GM23338 (cell line): ENCODE results near the gene DYRK1A. TPM values are rescaled to one million over a fixed set of nuclear protein-coding genes. Genes with fewer than 3 reads are reported as not detected.

Experiments used
- ATAC-seq: fragments of 200-7000 bp; cut with Tn5 transposase; 3 replicates; pipeline ENCODE4 v1.9.1; 2020
- DNase-seq: peaks from one replicate; pipeline ENCODE4 v3.0.0-alpha.2; 2015; ENCODE audit warnings: low spot score
- H2AFZ ChIP-seq: fragments of 200-600 bp; sonication (generic); 2 replicates; pipeline ENCODE4 v1.8.0; 2016; ENCODE audit warnings: antibody characterized with exemption, mild to moderate bottlenecking, moderate library complexity
- H3F3A ChIP-seq: fragments of 200-600 bp; sonication (generic); replicated peaks from 2 replicates; pipeline ENCODE4 v1.8.0; 2017; ENCODE audit warnings: antibody characterized with exemption, mixed run types, low read depth
- H3K27ac ChIP-seq: fragments of 200-600 bp; sonication (generic); 2 replicates; pipeline ENCODE4 v1.6.1; 2016; ENCODE audit warnings: low read depth
- H3K27me3 ChIP-seq: fragments of 200-600 bp; sonication (generic); 2 replicates; pipeline ENCODE4 v1.8.0; 2016; ENCODE audit warnings: mild to moderate bottlenecking, mixed run types, moderate library complexity; ENCODE audit not compliant: insufficient read depth
- H3K36me3 ChIP-seq: fragments of 200-600 bp; sonication (generic); 2 replicates; pipeline ENCODE4 v1.8.0; 2016; ENCODE audit warnings: mild to moderate bottlenecking; ENCODE audit not compliant: insufficient read depth
- H3K4me1 ChIP-seq: fragments of 200-600 bp; sonication (generic); 2 replicates; pipeline ENCODE4 v1.8.0; 2016; ENCODE audit warnings: mild to moderate bottlenecking, moderate library complexity; ENCODE audit not compliant: insufficient read depth
- H3K4me2 ChIP-seq: fragments of 200-600 bp; sonication (generic); 2 replicates; pipeline ENCODE4 v1.7.1; 2017; ENCODE audit warnings: mixed run types
- H3K4me3 ChIP-seq: fragments of 200-600 bp; sonication (generic); 2 replicates; pipeline ENCODE4 v1.6.1; 2016; ENCODE audit warnings: mixed run types
- H3K79me2 ChIP-seq: fragments of 200-600 bp; sonication (generic); replicated peaks from 2 replicates; pipeline ENCODE4 v1.8.0; 2017; ENCODE audit warnings: mild to moderate bottlenecking; ENCODE audit not compliant: insufficient read depth
- H3K9me2 ChIP-seq: fragments of 200-600 bp; sonication (generic); 2 replicates; pipeline ENCODE4 v1.8.0; 2017; ENCODE audit not compliant: insufficient read depth
- H4K20me1 ChIP-seq: fragments of 200-600 bp; sonication (generic); replicated peaks from 2 replicates; pipeline ENCODE4 v1.8.0; 2017; ENCODE audit warnings: mild to moderate bottlenecking; ENCODE audit not compliant: insufficient read depth
- H3K27ac Mint-ChIP-seq: 2 replicates; pipeline ENCODE4 v1.8.0; 2020; ENCODE audit warnings: inconsistent platforms, mild to moderate bottlenecking, moderate library complexity, mixed read lengths
- H3K27me3 Mint-ChIP-seq: 3 replicates; pipeline ENCODE4 v1.8.0; 2022; ENCODE audit warnings: low read depth, mild to moderate bottlenecking, moderate library complexity, mixed read lengths, inconsistent platforms; ENCODE audit not compliant: insufficient read depth, poor library complexity
- H3K36me3 Mint-ChIP-seq: 3 replicates; pipeline ENCODE4 v1.8.0; 2021; ENCODE audit warnings: low read depth, mild to moderate bottlenecking, inconsistent platforms, moderate library complexity, mixed read lengths
- H3K4me1 Mint-ChIP-seq: 3 replicates; pipeline ENCODE4 v1.8.0; 2020; ENCODE audit warnings: mild to moderate bottlenecking, inconsistent platforms, mixed read lengths
- H3K4me3 Mint-ChIP-seq: 3 replicates; pipeline ENCODE4 v1.8.0; 2021; ENCODE audit warnings: moderate library complexity, mild to moderate bottlenecking, inconsistent platforms, mixed read lengths
- H3K9me3 Mint-ChIP-seq: 3 replicates; pipeline ENCODE4 v1.8.0; 2020; ENCODE audit warnings: moderate library complexity, mild to moderate bottlenecking, inconsistent platforms, mixed read lengths
- CREB1 ChIP-seq: fragments of 250-450 bp; sonication (Bioruptor Pico); IDR thresholded peaks from 2 replicates; pipeline ENCODE4 v1.5.0; 2020; ENCODE audit warnings: low read depth, mild to moderate bottlenecking, moderate library complexity
- EZH2 ChIP-seq: fragments of 200-600 bp; sonication (generic); IDR thresholded peaks from one replicate; pipeline ENCODE4 v1.8.0; 2017; ENCODE audit warnings: antibody characterized with exemption, mild to moderate bottlenecking, low read depth; ENCODE audit not compliant: unreplicated experiment
- EZH2phosphoT487 ChIP-seq: fragments of 200-600 bp; sonication (generic); IDR thresholded peaks from one replicate; pipeline ENCODE4 v1.8.1; 2018; ENCODE audit warnings: antibody characterized with exemption; ENCODE audit not compliant: unreplicated experiment
- JUNB ChIP-seq: IDR thresholded peaks from one replicate; pipeline ENCODE4 v1.6.1; 2016; ENCODE audit warnings: antibody characterized with exemption; ENCODE audit not compliant: unreplicated experiment
- POLR2AphosphoS5 ChIP-seq: IDR thresholded peaks from 2 replicates; pipeline ENCODE4 v1.6.1; 2016; ENCODE audit warnings: antibody characterized with exemption, low read depth
- STAT1 ChIP-seq: IDR thresholded peaks from one replicate; pipeline ENCODE4 v1.6.1; 2016; ENCODE audit warnings: antibody characterized with exemption; ENCODE audit not compliant: unreplicated experiment
- ZNF114 ChIP-seq: fragments of 250-450 bp; sonication (Bioruptor Pico); IDR thresholded peaks from 2 replicates; pipeline ENCODE4 v1.5.0; 2020; ENCODE audit warnings: mild to moderate bottlenecking, moderate library complexity
- ZNF331 ChIP-seq: fragments of 250-450 bp; sonication (Bioruptor Pico); IDR thresholded peaks from 2 replicates; pipeline ENCODE4 v1.5.0; 2020; ENCODE audit warnings: low read depth, mild to moderate bottlenecking, moderate library complexity
- polyA plus RNA-seq: library from polyadenylated mRNA; unstranded; fragments of >200 nt; fragmentation: Nextera tagmentation; extraction: Ambion mirVana; gene quantifications from 2 replicates; pipeline ENCODE4 v1.2.1, GENCODE V29; 2016
- total RNA-seq: library from RNA; depleted of rRNA; stranded (reverse); fragments of >200 nt; shearing (Covaris generic); gene quantifications from 2 replicates; pipeline ENCODE4 v1.2.3, GENCODE V29; 2014
- TF ChIP-seq, protein P1 (sequence below): IDR thresholded peaks from one replicate; pipeline ENCODE4 v1.6.1; 2018; ENCODE audit warnings: antibody characterized with exemption; ENCODE audit not compliant: unreplicated experiment
- TF ChIP-seq, protein P2 (sequence below), 2 experiments: fragments of 200-600 bp in 1 of 2; sonication (generic) in 1 of 2; conservative IDR thresholded peaks; 2 replicates each; pipeline versions ENCODE4 v1.5.1 to v1.6.1; 2016 to 2017; ENCODE audit warnings: antibody characterized with exemption in 2 of 2, low read depth in 2 of 2, mild to moderate bottlenecking in 2 of 2, moderate library complexity in 1 of 2
- TF ChIP-seq, protein P3 (sequence below): fragments of 250-450 bp; sonication (Bioruptor Pico); IDR thresholded peaks from 2 replicates; pipeline ENCODE4 v1.5.0; 2020; ENCODE audit warnings: mild to moderate bottlenecking, moderate library complexity

Gene DYRK1A
- total and polyA plus RNA-seq, 2 experiments from 2014 or later, result 10.3 to 84.7 TPM

GRCh38 chr21:37385179-37385765 lies 18.7 kb downstream of the DYRK1A start:
- peaks cover 72% of the 10 kb centered on the region for H4K20me1 ChIP-seq
- no peak overlapping the region for H3K4me2 ChIP-seq
- TF ChIP-seq JUNB, result no peak
- Mint-ChIP-seq H3K9me3 (no peaks in the 10 kb centered on the region), H3K4me1 (peaks cover 72% of the 10 kb centered on the region), H3K4me3 (no peak overlapping the region), H3K27ac (no peak overlapping the region), H3K36me3 (no peaks in the 10 kb centered on the region), H3K27me3 (peaks cover 7% of the 10 kb centered on the region)
- H3F3A ChIP-seq, result no peaks in the 10 kb centered on the region
- H3K27ac ChIP-seq, result no peak overlapping the region
- H3K27me3 ChIP-seq, result no peaks in the 10 kb centered on the region
- peaks cover 41% of the 10 kb centered on the region for H3K4me1 ChIP-seq
- DNase-seq, result no peak
- ATAC-seq, result no peak
- H3K9me2 ChIP-seq, result no peaks in the 10 kb centered on the region
- peaks cover 100% of the 10 kb centered on the region for H3K79me2 ChIP-seq
- no peak overlapping the region for H2AFZ ChIP-seq
- no peak overlapping the region for H3K4me3 ChIP-seq
- no peaks in the 10 kb centered on the region for H3K36me3 ChIP-seq

GRCh38 chr21:37386151-37386550 lies 19.6 kb downstream of the DYRK1A start:
- Mint-ChIP-seq H3K4me1 (peaks cover 69% of the 10 kb centered on the region), H3K4me3 (no peak overlapping the region), H3K36me3 (no peaks in the 10 kb centered on the region), H3K27me3 (peaks cover 7% of the 10 kb centered on the region), H3K27ac (no peak overlapping the region), H3K9me3 (no peaks in the 10 kb centered on the region)
- H3K27ac ChIP-seq, result no peak overlapping the region
- H3K36me3 ChIP-seq, result no peaks in the 10 kb centered on the region
- ATAC-seq (no peak), DNase-seq (no peak)
- H3K9me2 ChIP-seq, result no peaks in the 10 kb centered on the region
- H3K4me3 ChIP-seq, result no peak overlapping the region
- peaks cover 34% of the 10 kb centered on the region for H3K4me1 ChIP-seq
- H3K79me2 ChIP-seq, result peaks cover 100% of the 10 kb centered on the region
- H4K20me1 ChIP-seq, result peaks cover 76% of the 10 kb centered on the region
- H3K4me2 ChIP-seq, result no peak overlapping the region
- no peaks in the 10 kb centered on the region for H3F3A ChIP-seq
- no peak overlapping the region for H2AFZ ChIP-seq
- H3K27me3 ChIP-seq, result no peaks in the 10 kb centered on the region
- TF ChIP-seq, protein P1, sequence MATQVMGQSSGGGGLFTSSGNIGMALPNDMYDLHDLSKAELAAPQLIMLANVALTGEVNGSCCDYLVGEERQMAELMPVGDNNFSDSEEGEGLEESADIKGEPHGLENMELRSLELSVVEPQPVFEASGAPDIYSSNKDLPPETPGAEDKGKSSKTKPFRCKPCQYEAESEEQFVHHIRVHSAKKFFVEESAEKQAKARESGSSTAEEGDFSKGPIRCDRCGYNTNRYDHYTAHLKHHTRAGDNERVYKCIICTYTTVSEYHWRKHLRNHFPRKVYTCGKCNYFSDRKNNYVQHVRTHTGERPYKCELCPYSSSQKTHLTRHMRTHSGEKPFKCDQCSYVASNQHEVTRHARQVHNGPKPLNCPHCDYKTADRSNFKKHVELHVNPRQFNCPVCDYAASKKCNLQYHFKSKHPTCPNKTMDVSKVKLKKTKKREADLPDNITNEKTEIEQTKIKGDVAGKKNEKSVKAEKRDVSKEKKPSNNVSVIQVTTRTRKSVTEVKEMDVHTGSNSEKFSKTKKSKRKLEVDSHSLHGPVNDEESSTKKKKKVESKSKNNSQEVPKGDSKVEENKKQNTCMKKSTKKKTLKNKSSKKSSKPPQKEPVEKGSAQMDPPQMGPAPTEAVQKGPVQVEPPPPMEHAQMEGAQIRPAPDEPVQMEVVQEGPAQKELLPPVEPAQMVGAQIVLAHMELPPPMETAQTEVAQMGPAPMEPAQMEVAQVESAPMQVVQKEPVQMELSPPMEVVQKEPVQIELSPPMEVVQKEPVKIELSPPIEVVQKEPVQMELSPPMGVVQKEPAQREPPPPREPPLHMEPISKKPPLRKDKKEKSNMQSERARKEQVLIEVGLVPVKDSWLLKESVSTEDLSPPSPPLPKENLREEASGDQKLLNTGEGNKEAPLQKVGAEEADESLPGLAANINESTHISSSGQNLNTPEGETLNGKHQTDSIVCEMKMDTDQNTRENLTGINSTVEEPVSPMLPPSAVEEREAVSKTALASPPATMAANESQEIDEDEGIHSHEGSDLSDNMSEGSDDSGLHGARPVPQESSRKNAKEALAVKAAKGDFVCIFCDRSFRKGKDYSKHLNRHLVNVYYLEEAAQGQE, result no peak
- no peak for TF ChIP-seq EZH2
- TF ChIP-seq, protein P2, sequence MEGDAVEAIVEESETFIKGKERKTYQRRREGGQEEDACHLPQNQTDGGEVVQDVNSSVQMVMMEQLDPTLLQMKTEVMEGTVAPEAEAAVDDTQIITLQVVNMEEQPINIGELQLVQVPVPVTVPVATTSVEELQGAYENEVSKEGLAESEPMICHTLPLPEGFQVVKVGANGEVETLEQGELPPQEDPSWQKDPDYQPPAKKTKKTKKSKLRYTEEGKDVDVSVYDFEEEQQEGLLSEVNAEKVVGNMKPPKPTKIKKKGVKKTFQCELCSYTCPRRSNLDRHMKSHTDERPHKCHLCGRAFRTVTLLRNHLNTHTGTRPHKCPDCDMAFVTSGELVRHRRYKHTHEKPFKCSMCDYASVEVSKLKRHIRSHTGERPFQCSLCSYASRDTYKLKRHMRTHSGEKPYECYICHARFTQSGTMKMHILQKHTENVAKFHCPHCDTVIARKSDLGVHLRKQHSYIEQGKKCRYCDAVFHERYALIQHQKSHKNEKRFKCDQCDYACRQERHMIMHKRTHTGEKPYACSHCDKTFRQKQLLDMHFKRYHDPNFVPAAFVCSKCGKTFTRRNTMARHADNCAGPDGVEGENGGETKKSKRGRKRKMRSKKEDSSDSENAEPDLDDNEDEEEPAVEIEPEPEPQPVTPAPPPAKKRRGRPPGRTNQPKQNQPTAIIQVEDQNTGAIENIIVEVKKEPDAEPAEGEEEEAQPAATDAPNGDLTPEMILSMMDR (conservative IDR thresholded peaks at IDR 0.05; ENCODE audit: low read depth in 2 of 2), result no peak
- no peak for TF ChIP-seq POLR2AphosphoS5
- no peak for TF ChIP-seq CREB1
- TF ChIP-seq STAT1, result no peak
- TF ChIP-seq ZNF331 (CRISPR knock-in tag), result no peak
- TF ChIP-seq ZNF114, result no peak
- TF ChIP-seq, protein P3, sequence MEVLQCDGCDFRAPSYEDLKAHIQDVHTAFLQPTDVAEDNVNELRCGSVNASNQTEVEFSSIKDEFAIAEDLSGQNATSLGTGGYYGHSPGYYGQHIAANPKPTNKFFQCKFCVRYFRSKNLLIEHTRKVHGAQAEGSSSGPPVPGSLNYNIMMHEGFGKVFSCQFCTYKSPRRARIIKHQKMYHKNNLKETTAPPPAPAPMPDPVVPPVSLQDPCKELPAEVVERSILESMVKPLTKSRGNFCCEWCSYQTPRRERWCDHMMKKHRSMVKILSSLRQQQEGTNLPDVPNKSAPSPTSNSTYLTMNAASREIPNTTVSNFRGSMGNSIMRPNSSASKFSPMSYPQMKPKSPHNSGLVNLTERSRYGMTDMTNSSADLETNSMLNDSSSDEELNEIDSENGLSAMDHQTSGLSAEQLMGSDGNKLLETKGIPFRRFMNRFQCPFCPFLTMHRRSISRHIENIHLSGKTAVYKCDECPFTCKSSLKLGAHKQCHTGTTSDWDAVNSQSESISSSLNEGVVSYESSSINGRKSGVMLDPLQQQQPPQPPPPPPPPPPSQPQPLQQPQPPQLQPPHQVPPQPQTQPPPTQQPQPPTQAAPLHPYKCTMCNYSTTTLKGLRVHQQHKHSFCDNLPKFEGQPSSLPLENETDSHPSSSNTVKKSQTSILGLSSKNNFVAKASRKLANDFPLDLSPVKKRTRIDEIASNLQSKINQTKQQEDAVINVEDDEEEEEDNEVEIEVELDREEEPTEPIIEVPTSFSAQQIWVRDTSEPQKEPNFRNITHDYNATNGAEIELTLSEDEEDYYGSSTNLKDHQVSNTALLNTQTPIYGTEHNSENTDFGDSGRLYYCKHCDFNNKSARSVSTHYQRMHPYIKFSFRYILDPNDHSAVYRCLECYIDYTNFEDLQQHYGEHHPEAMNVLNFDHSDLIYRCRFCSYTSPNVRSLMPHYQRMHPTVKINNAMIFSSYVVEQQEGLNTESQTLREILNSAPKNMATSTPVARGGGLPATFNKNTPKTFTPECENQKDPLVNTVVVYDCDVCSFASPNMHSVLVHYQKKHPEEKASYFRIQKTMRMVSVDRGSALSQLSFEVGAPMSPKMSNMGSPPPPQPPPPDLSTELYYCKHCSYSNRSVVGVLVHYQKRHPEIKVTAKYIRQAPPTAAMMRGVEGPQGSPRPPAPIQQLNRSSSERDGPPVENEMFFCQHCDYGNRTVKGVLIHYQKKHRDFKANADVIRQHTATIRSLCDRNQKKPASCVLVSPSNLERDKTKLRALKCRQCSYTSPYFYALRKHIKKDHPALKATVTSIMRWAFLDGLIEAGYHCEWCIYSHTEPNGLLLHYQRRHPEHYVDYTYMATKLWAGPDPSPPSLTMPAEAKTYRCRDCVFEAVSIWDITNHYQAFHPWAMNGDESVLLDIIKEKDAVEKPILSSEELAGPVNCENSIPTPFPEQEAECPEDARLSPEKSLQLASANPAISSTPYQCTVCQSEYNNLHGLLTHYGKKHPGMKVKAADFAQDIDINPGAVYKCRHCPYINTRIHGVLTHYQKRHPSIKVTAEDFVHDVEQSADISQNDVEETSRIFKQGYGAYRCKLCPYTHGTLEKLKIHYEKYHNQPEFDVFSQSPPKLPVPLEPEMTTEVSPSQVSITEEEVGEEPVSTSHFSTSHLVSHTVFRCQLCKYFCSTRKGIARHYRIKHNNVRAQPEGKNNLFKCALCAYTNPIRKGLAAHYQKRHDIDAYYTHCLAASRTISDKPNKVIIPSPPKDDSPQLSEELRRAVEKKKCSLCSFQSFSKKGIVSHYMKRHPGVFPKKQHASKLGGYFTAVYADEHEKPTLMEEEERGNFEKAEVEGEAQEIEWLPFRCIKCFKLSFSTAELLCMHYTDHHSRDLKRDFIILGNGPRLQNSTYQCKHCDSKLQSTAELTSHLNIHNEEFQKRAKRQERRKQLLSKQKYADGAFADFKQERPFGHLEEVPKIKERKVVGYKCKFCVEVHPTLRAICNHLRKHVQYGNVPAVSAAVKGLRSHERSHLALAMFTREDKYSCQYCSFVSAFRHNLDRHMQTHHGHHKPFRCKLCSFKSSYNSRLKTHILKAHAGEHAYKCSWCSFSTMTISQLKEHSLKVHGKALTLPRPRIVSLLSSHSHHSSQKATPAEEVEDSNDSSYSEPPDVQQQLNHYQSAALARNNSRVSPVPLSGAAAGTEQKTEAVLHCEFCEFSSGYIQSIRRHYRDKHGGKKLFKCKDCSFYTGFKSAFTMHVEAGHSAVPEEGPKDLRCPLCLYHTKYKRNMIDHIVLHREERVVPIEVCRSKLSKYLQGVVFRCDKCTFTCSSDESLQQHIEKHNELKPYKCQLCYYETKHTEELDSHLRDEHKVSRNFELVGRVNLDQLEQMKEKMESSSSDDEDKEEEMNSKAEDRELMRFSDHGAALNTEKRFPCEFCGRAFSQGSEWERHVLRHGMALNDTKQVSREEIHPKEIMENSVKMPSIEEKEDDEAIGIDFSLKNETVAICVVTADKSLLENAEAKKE (CRISPR knock-in tag), result no peak
- TF ChIP-seq EZH2phosphoT487, result no peak
